Measurements from ENCODE around the gene PPM1L.
A peak's percentile ranks its signal among the peaks of the same experiment; 100 is the strongest.
"Not testable (repeated sequence)": the region's sequence is repeated elsewhere in the genome, so short reads cannot be mapped to it uniquely, and the experiment has no call there.

PPM1L gene

DNA sequence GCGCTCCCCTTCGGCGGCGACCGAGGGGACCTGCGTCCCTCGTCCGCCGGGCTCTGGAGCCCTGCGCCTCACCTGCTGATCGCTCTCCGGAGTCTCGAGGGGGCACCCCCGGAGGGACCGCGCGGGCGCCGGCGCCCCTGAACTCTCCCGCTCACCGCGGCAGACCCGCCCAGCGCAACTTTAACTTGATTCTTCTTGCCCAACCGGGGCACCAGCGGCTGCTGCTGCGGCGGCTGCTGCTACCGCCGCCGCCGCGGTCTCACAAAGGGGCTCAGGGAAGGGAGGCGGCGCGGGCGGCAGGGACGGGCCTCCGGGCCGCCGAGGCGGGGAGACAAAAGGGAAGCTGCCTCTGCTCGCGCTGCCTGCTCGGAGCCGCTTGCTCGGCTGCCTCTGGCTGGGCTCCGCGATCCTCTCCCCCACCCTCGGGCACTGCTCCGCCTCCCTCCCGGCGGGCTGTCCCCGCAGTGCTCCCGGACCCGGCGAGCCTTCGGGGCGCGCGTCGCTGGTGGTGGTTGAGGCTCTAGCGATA lies at the start of gene PPM1L:
Gene PPM1L, plus strand, starts transcription at position 456 of the 529 bp plus-strand sequence.
- no peaks in the 10 kb centered on the region for H3K9me3 ChIP-seq (ENCODE audit: control insufficient read depth, insufficient read depth, low read depth, low read length)
- no peaks in the 10 kb centered on the region for H3K36me3 ChIP-seq (ENCODE audit: control insufficient read depth, insufficient read depth, low read length)
- peaks cover 17% of the 10 kb centered on the region for H3K4me1 ChIP-seq (ENCODE audit: control insufficient read depth, insufficient read depth, low read length)
- peak within 1 kb of the TSS; percentile 93 for H3K9ac ChIP-seq (ENCODE audit: low read length)
- peak within 1 kb of the TSS; percentile 86 for H3K4me3 ChIP-seq (ENCODE audit: low read depth, low read length)
- H3K27me3 ChIP-seq (ENCODE audit: control insufficient read depth, insufficient read depth, low read length), result peaks cover 47% of the 10 kb centered on the region
- H3K27ac ChIP-seq (ENCODE audit: low read depth, low read length), result no peak within 1 kb of the TSS

GRCh38 chr3:160707187-160707794 lies 48.7 kb upstream of the PPM1L start:
- Histone ChIP-seq H3K4me3 (ENCODE audit: low read depth, low read length) (no peak overlapping the region), H3K9me3 (ENCODE audit: control insufficient read depth, insufficient read depth, low read depth, low read length) (no peaks in the 10 kb centered on the region), H3K27ac (ENCODE audit: low read depth, low read length) (no peak overlapping the region), H3K27me3 (ENCODE audit: control insufficient read depth, insufficient read depth, low read length) (no peaks in the 10 kb centered on the region), H3K4me1 (ENCODE audit: control insufficient read depth, insufficient read depth, low read length) (no peaks in the 10 kb centered on the region), H3K9ac (ENCODE audit: low read length) (no peak overlapping the region), H3K36me3 (ENCODE audit: control insufficient read depth, insufficient read depth, low read length) (no peaks in the 10 kb centered on the region)

DNA sequence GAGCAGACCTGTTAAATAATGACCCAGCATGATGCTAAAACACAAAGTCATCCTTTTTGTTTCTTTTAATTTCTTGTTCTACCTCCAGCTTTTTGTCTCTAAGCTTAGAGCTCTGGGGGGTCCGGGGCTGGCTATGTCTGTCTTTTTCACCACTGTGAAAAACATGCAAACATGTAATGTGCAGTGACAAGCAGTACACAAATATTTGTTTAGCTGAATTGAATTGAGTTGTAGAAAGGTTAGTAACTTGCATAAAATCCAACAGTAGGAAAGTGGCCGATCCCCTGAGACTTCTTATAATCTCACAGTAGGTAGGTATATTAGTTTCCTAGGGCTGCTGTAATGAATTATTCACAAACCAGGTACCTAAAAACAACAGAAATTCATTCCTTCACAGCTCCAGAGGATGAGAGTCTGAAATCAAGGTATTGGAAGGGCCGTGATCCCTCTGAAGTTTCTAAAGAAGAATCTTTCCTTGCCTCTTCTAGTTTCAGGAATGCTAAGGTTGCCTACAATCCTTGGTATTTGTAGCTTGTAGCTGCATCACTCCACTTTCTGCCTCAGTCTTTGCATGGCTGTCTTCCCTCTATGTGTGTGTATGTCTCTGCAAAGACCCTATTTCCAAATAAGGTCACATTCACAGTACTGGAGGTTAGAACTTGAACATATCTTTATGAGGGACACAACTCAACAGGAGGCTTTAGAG lies 46.4 kb upstream of the PPM1L start:
- Histone ChIP-seq H3K4me1 (ENCODE audit: control insufficient read depth, insufficient read depth, low read length) (no peaks in the 10 kb centered on the region), H3K9me3 (ENCODE audit: control insufficient read depth, insufficient read depth, low read depth, low read length) (no peaks in the 10 kb centered on the region), H3K9ac (ENCODE audit: low read length) (no peak overlapping the region), H3K27me3 (ENCODE audit: control insufficient read depth, insufficient read depth, low read length) (no peaks in the 10 kb centered on the region), H3K4me3 (ENCODE audit: low read depth, low read length) (no peak overlapping the region), H3K27ac (ENCODE audit: low read depth, low read length) (no peak overlapping the region), H3K36me3 (ENCODE audit: control insufficient read depth, insufficient read depth, low read length) (no peaks in the 10 kb centered on the region)

- H3K9me3 ChIP-seq (ENCODE audit: control insufficient read depth, insufficient read depth, low read depth, low read length); H3K4me1 ChIP-seq (ENCODE audit: control insufficient read depth, insufficient read depth, low read length); H3K9ac ChIP-seq (ENCODE audit: low read length); H3K27me3 ChIP-seq (ENCODE audit: control insufficient read depth, insufficient read depth, low read length); H3K36me3 ChIP-seq (ENCODE audit: control insufficient read depth, insufficient read depth, low read length); H3K27ac ChIP-seq (ENCODE audit: low read depth, low read length); H3K4me3 ChIP-seq (ENCODE audit: low read depth, low read length): not testable (repeated sequence)
Measured at GRCh38 chr3:160713144-160713543, 42.9 kb upstream of the PPM1L start.

DNA sequence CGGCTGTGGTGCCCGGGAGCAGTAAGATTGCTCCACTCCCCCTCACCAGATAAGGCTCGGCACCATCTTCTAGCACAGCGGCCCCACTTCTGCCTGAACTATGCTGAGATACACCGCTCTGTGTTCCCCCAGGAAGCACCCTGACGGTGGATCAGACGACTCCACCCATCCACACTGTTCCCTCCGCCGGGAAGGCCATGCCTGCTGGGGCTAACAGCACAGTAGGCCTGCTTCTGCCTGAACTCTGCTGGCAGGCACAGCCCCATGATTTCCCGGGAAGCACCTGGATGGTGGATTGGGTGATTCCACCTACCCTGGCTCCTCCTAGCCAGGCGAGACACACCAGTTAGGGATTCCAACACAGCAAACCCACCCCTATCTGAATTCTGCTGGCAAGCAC lies 36.3 kb upstream of the PPM1L start:
- H3K36me3 ChIP-seq (ENCODE audit: control insufficient read depth, insufficient read depth, low read length), result no peaks in the 10 kb centered on the region
- H3K9me3 ChIP-seq (ENCODE audit: control insufficient read depth, insufficient read depth, low read depth, low read length), result no peaks in the 10 kb centered on the region
- H3K4me1 ChIP-seq (ENCODE audit: control insufficient read depth, insufficient read depth, low read length), result no peaks in the 10 kb centered on the region
- H3K27ac ChIP-seq (ENCODE audit: low read depth, low read length), result no peak overlapping the region
- H3K4me3 ChIP-seq (ENCODE audit: low read depth, low read length), result no peak overlapping the region
- H3K9ac ChIP-seq (ENCODE audit: low read length), result no peak overlapping the region
- no peaks in the 10 kb centered on the region for H3K27me3 ChIP-seq (ENCODE audit: control insufficient read depth, insufficient read depth, low read length)

GRCh38 chr3:160720123-160720746 lies 35.8 kb upstream of the PPM1L start:
- no peak overlapping the region for H3K4me3 ChIP-seq (ENCODE audit: low read depth, low read length)
- H3K36me3 ChIP-seq (ENCODE audit: control insufficient read depth, insufficient read depth, low read length), result no peaks in the 10 kb centered on the region
- no peaks in the 10 kb centered on the region for H3K9me3 ChIP-seq (ENCODE audit: control insufficient read depth, insufficient read depth, low read depth, low read length)
- H3K4me1 ChIP-seq (ENCODE audit: control insufficient read depth, insufficient read depth, low read length), result no peaks in the 10 kb centered on the region
- H3K27me3 ChIP-seq (ENCODE audit: control insufficient read depth, insufficient read depth, low read length), result no peaks in the 10 kb centered on the region
- no peak overlapping the region for H3K27ac ChIP-seq (ENCODE audit: low read depth, low read length)
- H3K9ac ChIP-seq (ENCODE audit: low read length), result no peak overlapping the region

- H3K27me3 ChIP-seq (ENCODE audit: control insufficient read depth, insufficient read depth, low read length), result no peaks in the 10 kb centered on the region
- no peak overlapping the region for H3K9ac ChIP-seq (ENCODE audit: low read length)
- no peak overlapping the region for H3K27ac ChIP-seq (ENCODE audit: low read depth, low read length)
- H3K4me1 ChIP-seq (ENCODE audit: control insufficient read depth, insufficient read depth, low read length), result no peaks in the 10 kb centered on the region
- no peaks in the 10 kb centered on the region for H3K9me3 ChIP-seq (ENCODE audit: control insufficient read depth, insufficient read depth, low read depth, low read length)
- H3K4me3 ChIP-seq (ENCODE audit: low read depth, low read length), result no peak overlapping the region
- H3K36me3 ChIP-seq (ENCODE audit: control insufficient read depth, insufficient read depth, low read length), result no peaks in the 10 kb centered on the region
Measured at GRCh38 chr3:160722331-160722730, 33.7 kb upstream of the PPM1L start.

GRCh38 chr3:160725338-160725737 lies 30.7 kb upstream of the PPM1L start:
- Histone ChIP-seq H3K27me3 (ENCODE audit: control insufficient read depth, insufficient read depth, low read length) (no peaks in the 10 kb centered on the region), H3K4me3 (ENCODE audit: low read depth, low read length) (no peak overlapping the region), H3K9me3 (ENCODE audit: control insufficient read depth, insufficient read depth, low read depth, low read length) (no peaks in the 10 kb centered on the region), H3K9ac (ENCODE audit: low read length) (no peak overlapping the region), H3K4me1 (ENCODE audit: control insufficient read depth, insufficient read depth, low read length) (no peaks in the 10 kb centered on the region), H3K36me3 (ENCODE audit: control insufficient read depth, insufficient read depth, low read length) (no peaks in the 10 kb centered on the region), H3K27ac (ENCODE audit: low read depth, low read length) (no peak overlapping the region)

GRCh38 chr3:160735826-160736225 lies 20.2 kb upstream of the PPM1L start:
- no peak overlapping the region for H3K4me3 ChIP-seq (ENCODE audit: low read depth, low read length)
- no peak overlapping the region for H3K27ac ChIP-seq (ENCODE audit: low read depth, low read length)
- H3K9ac ChIP-seq (ENCODE audit: low read length), result no peak overlapping the region
- H3K4me1 ChIP-seq (ENCODE audit: control insufficient read depth, insufficient read depth, low read length), result peaks cover 4% of the 10 kb centered on the region; the same call in 1 of the 2 replicates
- no peaks in the 10 kb centered on the region for H3K27me3 ChIP-seq (ENCODE audit: control insufficient read depth, insufficient read depth, low read length)
- H3K36me3 ChIP-seq (ENCODE audit: control insufficient read depth, insufficient read depth, low read length), result no peaks in the 10 kb centered on the region
- no peaks in the 10 kb centered on the region for H3K9me3 ChIP-seq (ENCODE audit: control insufficient read depth, insufficient read depth, low read depth, low read length)

DNA sequence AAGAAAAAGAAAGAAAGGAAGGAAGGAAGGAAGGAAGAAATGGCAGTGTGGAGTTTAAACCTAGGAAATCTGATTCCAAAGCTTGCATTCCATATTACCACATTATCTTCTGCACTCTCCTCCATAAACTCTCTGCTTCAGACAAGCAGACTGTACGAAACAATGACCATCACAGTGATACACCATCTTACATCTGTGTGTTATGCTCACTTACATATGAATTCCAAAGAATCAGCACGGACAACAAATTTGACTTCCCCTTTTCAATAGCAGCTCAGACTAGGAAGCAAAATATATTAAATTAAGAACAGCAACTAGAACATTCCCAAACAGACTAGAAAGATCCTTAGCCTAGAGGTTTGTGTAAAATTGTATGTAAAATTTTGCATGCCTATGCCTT lies 18.0 kb upstream of the PPM1L start:
- no peaks in the 10 kb centered on the region for H3K27me3 ChIP-seq (ENCODE audit: control insufficient read depth, insufficient read depth, low read length)
- no peak overlapping the region for H3K27ac ChIP-seq (ENCODE audit: low read depth, low read length)
- H3K4me3 ChIP-seq (ENCODE audit: low read depth, low read length), result no peak overlapping the region
- H3K36me3 ChIP-seq (ENCODE audit: control insufficient read depth, insufficient read depth, low read length), result no peaks in the 10 kb centered on the region
- H3K9ac ChIP-seq (ENCODE audit: low read length), result no peak overlapping the region
- no peaks in the 10 kb centered on the region for H3K9me3 ChIP-seq (ENCODE audit: control insufficient read depth, insufficient read depth, low read depth, low read length)
- H3K4me1 ChIP-seq (ENCODE audit: control insufficient read depth, insufficient read depth, low read length), result peaks cover 4% of the 10 kb centered on the region; the same call in 1 of the 2 replicates

DNA sequence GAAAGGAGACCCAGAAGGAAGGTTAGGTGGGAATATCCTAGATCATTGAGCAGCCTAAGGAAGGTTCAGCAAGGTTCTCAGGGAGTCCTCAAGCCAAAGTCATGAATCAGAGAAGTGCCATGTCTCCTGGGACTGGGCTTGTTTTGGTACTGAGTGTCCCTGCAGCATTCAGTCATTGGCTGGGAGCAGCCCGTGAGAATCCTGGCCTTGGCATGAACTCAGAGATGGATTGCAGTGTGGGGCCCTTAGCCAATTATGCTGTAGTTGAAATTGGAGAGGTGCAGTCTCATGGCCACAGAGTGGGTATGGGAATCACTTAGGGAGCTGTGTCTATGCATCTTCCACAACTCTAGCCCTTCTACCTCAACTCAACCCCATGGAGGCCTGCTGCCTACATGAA lies 17.0 kb upstream of the PPM1L start:
- H3K27ac ChIP-seq (ENCODE audit: low read depth, low read length), result no peak overlapping the region
- no peaks in the 10 kb centered on the region for H3K27me3 ChIP-seq (ENCODE audit: control insufficient read depth, insufficient read depth, low read length)
- no peak overlapping the region for H3K9ac ChIP-seq (ENCODE audit: low read length)

More for the DNA sequence above, 17.0 kb upstream of the PPM1L start:
- H3K4me3 ChIP-seq (ENCODE audit: low read depth, low read length), result no peak overlapping the region
- no peaks in the 10 kb centered on the region for H3K36me3 ChIP-seq (ENCODE audit: control insufficient read depth, insufficient read depth, low read length)
- H3K4me1 ChIP-seq (ENCODE audit: control insufficient read depth, insufficient read depth, low read length), result peaks cover 4% of the 10 kb centered on the region; the same call in 1 of the 2 replicates
- no peaks in the 10 kb centered on the region for H3K9me3 ChIP-seq (ENCODE audit: control insufficient read depth, insufficient read depth, low read depth, low read length)
